ENCODE data around the gene RAD51B.

DNA sequence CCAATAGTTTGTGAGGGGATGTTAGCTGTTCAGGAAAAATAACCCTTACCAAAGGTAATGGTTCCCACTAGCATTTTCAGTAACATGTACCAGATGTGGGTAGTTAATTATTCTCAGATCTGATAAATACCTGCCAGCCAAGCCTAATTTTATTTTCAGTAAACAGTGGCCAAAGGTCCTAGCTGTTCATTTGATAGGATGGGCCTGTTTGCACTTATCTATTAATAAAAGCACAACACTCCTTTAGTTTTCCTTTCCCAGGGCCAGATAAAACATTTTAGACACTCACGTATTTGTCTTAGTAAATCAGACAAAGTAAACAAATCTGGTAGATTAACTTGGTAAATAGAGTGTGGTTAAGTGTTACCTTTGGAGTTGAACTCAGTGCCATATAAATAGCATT is 345.1 kb downstream of the RAD51B start:
- TF ChIP-seq CTCF (IDR thresholded peaks at IDR 0.05) (no peak), POLR2AphosphoS5 (IDR thresholded peaks at IDR 0.05) (no peak), POLR2A (IDR thresholded peaks at IDR 0.05) (no peak)
